Measurements from ENCODE around the gene PFN4. TPM values are rescaled to one million over a fixed set of nuclear protein-coding genes. Genes with fewer than 3 reads are reported as not detected.
"Not testable (repeated sequence)": the region's sequence is repeated elsewhere in the genome, so short reads cannot be mapped to it uniquely, and the experiment has no call there.

PFN4 gene, protein sequence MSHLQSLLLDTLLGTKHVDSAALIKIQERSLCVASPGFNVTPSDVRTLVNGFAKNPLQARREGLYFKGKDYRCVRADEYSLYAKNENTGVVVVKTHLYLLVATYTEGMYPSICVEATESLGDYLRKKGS
- polyA plus RNA-seq (2013, experiment 1 of 2; ENCODE audit: insufficient read length): 1.6 TPM
- 1.1 TPM for polyA plus RNA-seq (2013, experiment 2 of 2; ENCODE audit: insufficient read length)

- peak; percentile 86 for DNase-seq
These were observed at the start of gene PFN4, which contains the start of gene FAM228B for GRCh38 chr2:24123195-24123921. TSS of gene PFN4 (minus strand) at chr2:24123334. CDS start at chr2:24122535, 799 bp downstream. TSS of gene FAM228B (plus strand) at chr2:24123469. CDS start at chr2:24124362, 893 bp downstream.

- DNase-seq: no peak
These were observed 45.9 kb upstream of the PFN4 start for GRCh38 chr2:24169023-24169422.

- DNase-seq: peak; percentile 4
These were observed 41.4 kb upstream of the PFN4 start for GRCh38 chr2:24164416-24164973.

GRCh38 chr2:24163601-24164000 is 40.5 kb upstream of the PFN4 start:
- DNase-seq: no peak

- no peak for DNase-seq
These were observed 40.1 kb upstream of the PFN4 start for GRCh38 chr2:24163186-24163585.

- no peak for DNase-seq
These were observed 39.4 kb upstream of the PFN4 start for GRCh38 chr2:24162494-24162893.

GRCh38 chr2:24160761-24161160 is 37.6 kb upstream of the PFN4 start:
- no peak for DNase-seq

DNA sequence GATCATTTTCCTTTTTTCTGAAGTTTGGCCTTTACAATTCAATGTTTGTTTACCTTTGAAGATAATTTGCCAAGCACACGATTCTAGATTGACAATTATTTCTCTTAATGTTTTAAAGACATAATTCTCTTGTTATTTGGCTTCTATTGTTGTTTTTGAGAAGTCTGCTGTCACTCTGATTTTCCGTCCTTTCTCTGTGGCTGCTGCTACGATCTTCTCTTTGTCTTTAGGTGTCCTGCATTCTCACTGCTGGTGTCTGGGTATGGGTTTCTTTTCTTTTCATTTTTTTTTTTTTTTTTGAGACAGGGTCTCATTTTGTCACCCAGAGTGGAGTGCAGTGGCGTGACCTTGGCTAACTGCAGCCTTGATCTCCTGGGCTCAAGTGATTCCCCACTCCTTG is 36.6 kb upstream of the PFN4 start:
- DNase-seq: no peak

DNA sequence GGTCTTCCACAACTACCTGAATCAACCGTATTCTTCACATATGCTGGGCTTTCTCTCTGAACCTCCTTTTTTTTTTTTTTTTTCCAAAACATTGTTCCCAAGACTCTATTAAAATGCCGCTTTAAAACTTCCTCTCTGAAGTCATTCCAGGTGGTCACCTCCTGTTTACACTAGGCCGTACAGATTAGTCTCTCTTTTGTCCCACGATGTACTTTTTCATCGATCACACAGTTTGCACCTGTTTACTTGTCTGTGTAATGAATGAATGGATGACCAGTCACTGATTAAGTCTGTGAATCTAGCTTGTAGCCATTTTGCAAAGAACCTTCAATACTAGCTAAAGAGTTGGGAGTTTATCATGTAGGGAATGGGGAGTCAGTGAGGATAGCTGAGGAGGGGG is 35.0 kb upstream of the PFN4 start:
- DNase-seq: no peak

GRCh38 chr2:24153478-24153877 is 30.3 kb upstream of the PFN4 start:
- no peak for DNase-seq

DNA sequence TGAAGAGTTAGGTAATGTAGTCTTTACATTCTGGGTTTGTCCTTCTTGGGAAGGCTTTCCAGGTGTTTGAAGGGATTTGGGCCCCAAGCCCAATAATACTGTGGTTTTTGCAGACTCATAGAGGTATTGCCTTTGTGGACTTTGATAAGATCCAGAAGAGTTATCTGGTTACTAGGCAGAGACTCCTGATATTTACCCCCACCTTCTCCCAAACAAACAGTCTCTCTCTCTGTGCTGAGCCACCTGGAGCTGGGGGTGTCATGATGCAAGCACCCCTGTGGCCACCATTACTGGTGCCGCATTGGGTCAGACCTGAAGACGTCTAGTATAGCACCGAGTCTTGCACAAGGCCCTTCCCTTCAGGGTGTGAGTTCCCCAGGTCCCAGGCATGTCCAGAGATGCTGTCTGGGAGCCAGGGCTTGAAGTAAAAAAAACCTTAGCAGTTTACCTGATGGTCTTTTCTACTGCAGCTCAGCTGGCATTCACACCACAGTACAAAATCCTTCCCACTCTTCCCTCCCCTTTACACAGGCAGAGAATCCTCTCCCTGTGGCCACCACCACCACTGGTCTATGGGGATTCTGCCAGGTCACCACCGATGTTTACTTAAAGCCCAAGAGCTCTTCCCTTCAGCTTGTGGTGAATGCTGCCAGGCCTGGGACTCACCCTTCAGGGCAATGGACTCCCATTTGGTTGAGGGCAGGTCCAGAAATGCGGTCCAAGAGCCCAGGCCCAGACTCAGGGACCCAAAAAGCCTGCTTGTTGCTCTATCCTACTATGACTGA is 29.5 kb upstream of the PFN4 start:
- DNase-seq: no peak

- no peak for DNase-seq
These were observed 24.2 kb upstream of the PFN4 start for GRCh38 chr2:24147364-24147763.

GRCh38 chr2:24140305-24140704 is 17.2 kb upstream of the PFN4 start:
- DNase-seq: not testable (repeated sequence)

DNA sequence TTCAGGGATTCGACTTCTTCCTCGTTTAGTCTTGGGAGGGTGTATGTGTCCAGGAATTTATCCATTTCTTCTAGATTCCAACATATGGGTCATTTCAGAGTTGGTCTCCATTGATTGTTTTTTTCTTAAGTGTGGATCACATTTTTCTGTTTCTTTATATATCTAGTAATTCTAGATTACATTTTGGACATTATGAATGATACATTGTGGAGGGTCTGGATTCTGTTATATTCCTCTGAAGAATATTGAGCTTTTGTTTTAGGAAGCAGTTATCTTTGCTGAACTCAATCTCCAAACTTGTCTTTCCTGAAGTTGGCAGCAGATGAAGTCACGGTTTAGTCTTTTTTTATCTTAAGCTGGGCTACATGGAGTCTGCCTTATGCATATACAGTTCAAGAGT is 9.4 kb upstream of the PFN4 start:
- DNase-seq: no peak

GRCh38 chr2:24125956-24126355 is 2.8 kb upstream of the PFN4 start:
- no peak for DNase-seq

GRCh38 chr2:24123922-24124580 is 917 bp upstream of the PFN4 start:
- peak; percentile 50 for DNase-seq

GRCh38 chr2:24122366-24123194 is 554 bp downstream of the PFN4 start:
- no peak for DNase-seq

- DNase-seq: no peak
These were observed 1.7 kb downstream of the PFN4 start for GRCh38 chr2:24121469-24121868.

GRCh38 chr2:24121066-24121465 is 2.1 kb downstream of the PFN4 start:
- no peak for DNase-seq

DNA sequence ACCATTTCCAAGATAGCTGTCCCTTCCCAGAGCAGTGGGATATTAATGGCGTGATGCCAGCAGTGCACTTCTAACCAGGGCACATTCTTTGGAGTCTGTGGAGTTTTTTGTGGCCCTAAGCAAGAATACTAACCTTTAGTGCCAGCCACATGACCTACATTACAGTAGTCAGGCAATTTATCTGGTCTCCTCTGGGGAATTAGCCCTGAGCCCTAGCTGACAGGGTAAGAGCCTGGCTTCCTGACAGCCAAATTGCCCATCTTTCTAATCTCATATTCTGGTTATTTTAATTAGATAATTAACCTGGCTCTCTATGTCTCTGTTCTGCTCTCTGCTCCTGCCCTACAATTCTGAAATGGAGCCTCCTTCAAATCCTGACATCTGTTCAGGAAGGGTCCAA is 5.2 kb downstream of the PFN4 start:
- DNase-seq: no peak

GRCh38 chr2:24115057-24115456 is 8.1 kb downstream of the PFN4 start:
- peak; percentile 62 for DNase-seq

Measured in fibroblast of skin of abdomen (primary cell).